Stimulated activated CD8-positive, alpha-beta memory T cell treated with anti-CD3 and anti-CD28 coated beads, Interleukin-15, amount 100 ng/mL, for 4 hours (primary cell): ENCODE results near the gene KYNU.
"Not testable (repeated sequence)": the region's sequence is repeated elsewhere in the genome, so short reads cannot be mapped to it uniquely, and the experiment has no call there.

ENCODE experiments used
- DNase-seq, 2 donors: peaks; one replicate each; pipeline ENCODE4 v3.0.0-alpha.2; 2020; ENCODE audit warnings: low read depth in 2 of 2

The KYNU gene

DNA sequence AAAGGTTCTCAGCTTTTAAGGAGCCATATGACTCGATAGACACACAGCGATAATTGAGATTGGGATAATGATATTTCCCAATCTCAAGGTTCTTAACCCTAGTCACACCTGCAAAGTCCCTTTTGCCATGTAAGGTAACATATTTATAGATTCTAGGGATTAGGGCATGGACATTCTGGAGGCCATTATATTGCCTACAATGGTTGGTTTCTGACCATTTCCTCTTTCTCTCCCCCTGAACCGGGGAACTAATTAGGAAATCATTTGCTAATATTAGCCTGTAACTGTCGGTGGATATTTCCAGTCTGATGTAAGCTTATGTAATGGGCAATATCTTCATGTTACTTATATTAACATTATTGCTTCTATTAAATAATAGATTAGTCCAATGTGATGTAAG, 210.9 kb downstream of the KYNU start:
- no peak for DNase-seq

DNA sequence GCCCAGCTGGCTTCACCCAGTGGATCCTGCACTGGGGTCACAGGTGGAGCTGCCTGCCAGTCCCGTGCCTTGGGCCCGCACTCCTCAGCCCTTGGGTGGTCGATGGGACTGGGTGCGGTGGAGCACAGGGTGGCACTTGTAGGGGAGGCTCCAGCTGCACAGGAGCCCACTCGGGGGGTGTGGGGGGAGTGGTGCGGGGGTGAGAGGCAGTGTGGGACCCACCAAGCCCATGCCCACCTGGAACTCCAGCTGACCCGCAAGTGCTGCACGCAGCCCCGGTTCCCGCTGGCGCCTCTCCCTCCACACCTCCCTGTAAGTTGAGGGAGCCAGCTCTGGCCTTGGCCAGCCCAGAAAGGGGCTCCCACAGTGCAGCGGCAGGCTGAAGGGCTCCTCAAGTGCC, 212.1 kb downstream of the KYNU start:
- DNase-seq = not testable (repeated sequence)
